Smooth muscle cell of bladder (primary cell): ENCODE data around the gene BAG5. TPM values are rescaled to one million over a fixed set of nuclear protein-coding genes. Genes with fewer than 3 reads are reported as not detected.

Source experiments
- total RNA-seq: library from RNA; depleted of rRNA; stranded (reverse); fragments of >200 nt; gene quantifications from 2 replicates; pipeline ENCODE4 v1.2.3, GENCODE V29; 2014

The BAG5 gene
- total RNA-seq: 25.2 and 30.4 TPM in 2 replicates

GRCh38 chr14:103562429-103563225, at the start of gene BAG5, which contains the start of gene COA8:
BAG5 (minus strand) TSS chr14:103562657; CDS start chr14:103561164, 1,493 bp downstream.
COA8 (plus strand) TSS chr14:103562960; CDS start chr14:103563002, 42 bp downstream.

DNA sequence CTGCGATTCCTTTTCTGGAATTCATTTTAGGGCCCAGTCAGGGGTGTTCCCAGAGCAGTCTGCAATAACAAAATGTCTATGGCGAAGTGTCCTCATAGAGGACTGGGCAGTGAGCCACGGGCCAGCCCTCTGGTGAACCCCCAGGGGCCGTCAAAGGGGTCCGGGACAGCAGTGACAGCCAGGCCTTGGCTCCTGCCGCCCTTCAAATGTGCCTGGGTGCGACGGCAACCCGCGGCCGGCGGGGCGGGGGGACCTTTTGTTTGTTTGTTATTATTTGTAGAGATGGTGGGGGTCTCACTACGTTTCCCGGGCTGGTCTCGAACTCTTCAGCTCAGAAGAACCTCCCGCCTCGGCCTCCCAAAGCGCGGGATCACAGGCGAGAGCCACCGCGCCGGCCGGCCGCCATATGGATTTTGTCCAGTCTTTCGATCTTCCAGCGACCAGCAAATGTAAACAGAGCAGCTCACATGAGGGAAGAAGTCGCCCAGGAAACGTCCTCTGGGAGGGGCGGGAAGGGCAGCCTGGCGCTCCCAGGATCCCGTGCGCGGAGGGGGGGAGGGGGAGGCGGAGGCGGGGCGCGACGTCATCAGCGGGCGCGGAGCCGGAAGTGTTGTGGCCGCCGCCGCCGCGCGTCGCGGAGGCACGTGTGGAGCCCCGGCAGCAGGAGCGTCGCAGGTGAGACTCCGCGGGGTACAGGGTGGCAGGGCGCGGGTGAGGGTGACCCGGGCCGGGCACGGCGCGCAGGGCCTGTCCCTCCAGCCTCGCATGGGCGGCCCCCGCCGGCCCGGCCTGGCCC, 33.7 kb downstream of the BAG5 start, which contains the start of gene TRMT61A:
TRMT61A (plus strand) TSS at position 610 of the 796 bp plus-strand sequence. CDS start 783 bp downstream, outside the sequence.

DNA sequence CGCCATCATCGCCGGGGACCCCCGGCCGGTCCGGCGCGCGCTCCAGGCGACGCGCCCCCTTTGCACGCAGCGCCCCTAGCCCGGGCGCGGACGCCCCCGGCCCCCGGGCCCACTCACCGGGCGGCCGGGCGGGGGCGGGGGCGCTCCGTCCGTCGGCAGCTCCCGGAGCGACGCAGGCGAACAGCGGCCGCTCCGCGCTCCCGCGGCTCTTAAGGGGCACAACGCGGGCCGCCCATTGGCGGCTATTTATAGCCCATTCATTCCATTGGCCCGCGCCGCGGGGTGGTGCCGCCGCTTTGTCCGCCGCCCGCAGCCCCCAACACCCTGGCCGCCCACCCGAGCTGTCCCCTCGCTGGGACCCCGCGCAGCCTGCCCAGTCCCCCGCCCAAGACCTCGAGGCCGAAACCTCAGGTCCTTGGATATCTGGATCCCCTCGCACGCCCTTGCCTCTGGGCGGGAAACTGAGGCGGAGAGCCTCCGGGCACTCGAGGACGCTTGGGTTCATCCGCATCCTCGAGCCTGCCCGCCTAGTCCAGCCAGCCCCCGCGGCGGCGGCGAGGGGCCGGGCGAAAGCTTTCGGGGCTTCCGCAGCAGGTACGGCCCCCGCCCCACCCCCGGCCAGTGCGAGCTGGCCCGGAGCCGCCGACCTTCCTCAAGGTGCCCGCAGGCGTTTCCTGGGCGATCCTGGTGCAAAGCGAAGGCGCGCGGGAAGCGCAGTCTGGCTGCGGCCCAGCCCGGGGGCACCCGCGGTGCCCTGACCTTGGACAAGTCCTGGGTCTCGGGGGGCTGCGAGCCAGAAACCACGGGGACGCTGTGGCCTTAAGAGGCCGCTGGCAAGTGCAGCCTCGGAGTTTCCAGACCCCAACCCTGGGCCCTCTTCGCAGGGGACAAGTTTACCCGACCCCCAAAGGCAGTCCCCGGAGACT, 39.5 kb downstream of the BAG5 start, which contains the start of gene CKB:
CKB (minus strand) TSS at position 182 of the 926 bp plus-strand sequence. CDS start 337 bp downstream, outside the sequence.

Other genes with a start within 250 kb of the BAG5 start
- 182 and 195 TPM in 2 replicates for gene EIF5, start 228.4 kb downstream of the BAG5 start, total RNA-seq
- gene MARK3, start 177.2 kb downstream of the BAG5 start, total RNA-seq: 69.8 and 86.5 TPM in 2 replicates
- gene CKB, start 39.8 kb downstream of the BAG5 start, total RNA-seq: 11.4 and 24.4 TPM in 2 replicates
- 5.1 and 7.3 TPM in 2 replicates for gene TRMT61A, start 33.5 kb downstream of the BAG5 start, total RNA-seq
- gene COA8, start 303 bp upstream of the BAG5 start, total RNA-seq: 17.1 and 17.6 TPM in 2 replicates
- gene KLC1, start 66.6 kb upstream of the BAG5 start, total RNA-seq: 189 and 219 TPM in 2 replicates
- gene XRCC3, start 152.8 kb upstream of the BAG5 start, total RNA-seq: 3.1 and 3.7 TPM in 2 replicates
- gene ZFYVE21, start 153.2 kb upstream of the BAG5 start, total RNA-seq: 51.6 and 57.8 TPM in 2 replicates